NK-92 (cell line): ENCODE data around the gene MSN.
"Not testable (repeated sequence)": the region's sequence is repeated elsewhere in the genome, so short reads cannot be mapped to it uniquely, and the experiment has no call there.

ENCODE experiments used
- DNase-seq: peaks from one replicate; lab custom pipeline; 2025; ENCODE audit not compliant: unreplicated experiment; lab: John Stamatoyannopoulos, UW

The MSN gene

DNA sequence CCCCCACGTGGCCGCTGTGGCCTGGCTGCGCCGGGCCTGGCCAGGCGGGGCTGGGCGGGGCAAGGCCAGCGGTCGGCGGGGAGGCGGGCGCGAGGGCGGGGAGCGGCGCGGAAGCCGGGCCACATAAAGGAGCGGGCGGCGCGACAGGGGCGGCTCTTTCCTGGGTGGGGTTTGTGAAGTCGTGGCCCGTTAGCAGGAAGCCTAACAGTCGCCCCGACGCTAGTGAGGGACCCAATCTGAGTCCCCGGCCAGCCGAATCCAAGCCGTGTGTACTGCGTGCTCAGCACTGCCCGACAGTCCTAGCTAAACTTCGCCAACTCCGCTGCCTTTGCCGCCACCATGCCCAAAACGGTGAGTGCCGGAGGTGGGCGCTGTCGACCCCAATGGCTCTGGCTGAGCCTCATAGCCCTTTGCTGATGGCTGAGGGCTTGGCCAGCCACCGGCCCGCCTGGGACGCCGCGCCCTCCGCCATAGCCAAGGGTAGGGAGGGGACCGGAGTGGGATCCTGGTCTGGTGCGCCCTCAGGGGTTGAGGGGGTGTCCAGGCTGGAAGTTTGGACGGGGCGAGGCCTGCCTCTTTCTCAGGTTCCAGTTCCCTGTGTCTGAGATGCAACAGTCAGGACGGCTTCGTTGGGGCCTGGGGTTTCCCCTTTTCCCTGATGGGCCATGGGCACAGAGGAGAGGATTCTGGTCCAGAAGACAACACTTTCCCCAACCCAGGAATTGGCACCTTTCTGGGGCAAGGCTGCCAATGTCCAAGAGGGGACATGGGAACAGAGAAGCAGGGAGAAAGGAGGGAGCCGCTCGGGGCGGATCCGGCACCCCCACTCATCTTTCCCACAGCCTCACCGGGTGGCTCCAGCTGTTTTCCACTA is at the start of gene MSN:
MSN (plus strand) TSS at position 152 of the 874 bp plus-strand sequence; CDS start at position 340, 188 bp downstream.
- no peak for DNase-seq

DNA sequence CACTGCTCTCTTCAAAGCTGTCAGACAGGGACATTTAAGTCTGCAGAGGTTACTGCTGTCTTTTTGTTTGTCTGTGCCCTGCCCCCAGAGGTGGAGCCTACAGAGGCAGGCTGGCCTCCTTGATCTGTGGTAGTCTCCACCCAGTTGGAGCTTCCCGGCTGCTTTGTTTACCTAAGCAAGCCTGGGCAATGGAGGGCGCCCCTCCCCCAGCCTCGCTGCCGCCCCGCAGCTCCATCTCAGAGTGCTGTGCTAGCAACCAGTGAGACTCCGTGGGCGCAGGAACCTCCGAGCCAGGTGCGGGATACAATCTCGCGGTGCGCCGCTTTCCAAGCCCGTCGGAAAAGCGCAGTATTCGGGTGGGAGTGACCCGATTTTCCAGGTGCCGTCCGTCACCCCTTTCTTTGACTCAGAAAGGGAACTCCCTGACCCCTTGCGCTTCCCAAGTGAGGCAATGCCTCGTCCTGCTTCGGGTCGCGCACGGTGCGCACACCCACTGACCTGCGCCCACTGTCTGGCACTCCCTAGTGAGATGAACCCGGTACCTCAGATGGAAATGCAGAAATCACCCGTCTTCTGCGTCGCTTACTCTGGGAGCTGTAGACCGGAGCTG is 47.3 kb upstream of the MSN start:
- DNase-seq: not testable (repeated sequence)

DNA sequence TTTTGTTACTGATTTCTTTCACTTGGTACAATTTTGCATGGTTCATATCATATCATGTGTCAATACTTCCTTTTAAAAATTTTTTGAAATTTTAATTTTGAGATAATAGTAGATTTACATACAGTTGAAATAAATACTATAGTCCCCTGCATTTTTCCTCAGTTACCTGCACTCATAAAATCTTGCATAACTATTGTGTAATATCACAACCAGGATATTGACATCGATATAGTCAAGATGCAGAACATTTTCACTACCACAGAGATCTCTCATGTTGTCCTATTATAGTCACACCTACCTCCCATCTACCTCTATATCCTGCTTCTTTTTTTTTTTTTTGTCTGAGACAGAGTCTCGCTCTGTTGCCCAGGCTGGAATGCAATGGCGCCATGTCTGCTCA is 36.7 kb upstream of the MSN start:
- DNase-seq: no peak

DNA sequence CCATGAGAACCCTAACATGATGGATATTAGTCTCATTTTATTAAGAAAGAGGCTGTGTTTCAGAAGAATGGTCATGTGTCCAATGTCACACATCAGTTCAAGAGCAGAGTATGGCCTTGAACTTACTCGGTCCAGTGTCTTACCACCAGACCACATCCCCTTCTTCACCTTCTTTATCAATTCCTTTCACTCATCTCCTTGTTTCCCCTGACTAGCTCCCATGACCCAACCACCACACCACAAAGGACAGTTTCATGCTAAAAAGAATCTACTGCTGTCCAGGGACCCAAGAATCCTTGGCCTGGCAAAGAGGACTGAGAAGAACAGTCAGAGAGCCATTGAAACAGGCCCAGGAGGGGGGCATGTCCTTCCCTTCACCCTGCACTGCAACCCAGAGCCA is 33.6 kb upstream of the MSN start:
- no peak for DNase-seq

DNA sequence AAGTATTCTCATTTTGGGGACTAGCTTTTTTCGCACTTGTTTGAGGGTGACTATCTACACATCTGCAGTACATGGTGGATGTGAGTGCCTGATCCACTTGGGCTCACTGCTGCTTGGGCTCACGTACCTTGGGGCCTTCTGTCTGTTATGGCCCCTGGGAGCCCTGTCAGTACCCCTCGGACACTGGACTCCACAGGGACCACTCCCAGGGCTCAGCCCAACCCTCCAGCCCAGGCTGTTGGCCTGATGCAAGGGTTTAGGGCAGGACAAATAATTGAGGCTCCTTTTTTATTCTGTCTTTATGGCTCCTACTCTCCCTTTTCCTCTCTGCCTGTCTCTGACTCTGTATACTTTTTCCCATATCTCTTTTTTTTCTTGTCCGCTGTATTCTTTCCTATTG is 32.7 kb upstream of the MSN start:
- DNase-seq: no peak

DNA sequence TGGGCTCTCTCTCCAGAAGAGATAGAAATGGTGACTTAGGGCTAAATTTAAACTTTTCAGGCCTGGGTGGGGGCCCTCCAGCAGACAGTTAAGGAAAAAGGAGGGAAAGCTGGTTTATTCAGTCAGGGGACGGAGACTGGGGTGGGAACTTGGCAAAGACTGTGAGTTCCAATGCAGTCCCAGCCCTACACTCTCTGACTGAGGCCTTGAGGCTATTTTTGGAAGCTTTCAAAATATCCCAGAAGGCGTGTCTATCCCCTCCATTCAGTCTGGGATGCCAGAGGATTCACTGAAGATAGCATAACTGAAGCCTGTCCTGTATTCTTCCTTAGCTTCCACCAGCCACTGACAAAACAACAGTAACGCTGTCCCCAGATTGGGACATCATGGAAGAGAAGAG is 32.1 kb upstream of the MSN start:
- no peak for DNase-seq

DNA sequence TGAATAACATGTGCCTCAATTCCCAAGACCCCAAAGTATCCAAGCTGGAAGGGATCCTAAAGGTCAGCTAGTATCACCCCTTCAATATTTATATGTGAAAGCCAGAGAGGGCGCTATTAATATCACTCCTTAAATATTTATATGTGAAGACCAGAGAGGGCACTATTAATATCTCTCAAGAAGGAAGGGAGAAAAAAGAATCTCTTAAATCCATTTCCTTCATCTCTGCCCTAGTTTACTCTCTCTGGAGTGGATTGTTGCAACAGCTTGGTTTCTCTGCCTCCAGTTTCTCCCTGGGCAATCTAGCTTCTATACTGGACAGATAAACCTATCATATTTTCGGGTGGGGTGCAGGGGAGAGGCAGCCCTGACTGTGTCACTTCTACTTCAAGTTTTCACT is 31.6 kb upstream of the MSN start:
- DNase-seq: no peak

DNA sequence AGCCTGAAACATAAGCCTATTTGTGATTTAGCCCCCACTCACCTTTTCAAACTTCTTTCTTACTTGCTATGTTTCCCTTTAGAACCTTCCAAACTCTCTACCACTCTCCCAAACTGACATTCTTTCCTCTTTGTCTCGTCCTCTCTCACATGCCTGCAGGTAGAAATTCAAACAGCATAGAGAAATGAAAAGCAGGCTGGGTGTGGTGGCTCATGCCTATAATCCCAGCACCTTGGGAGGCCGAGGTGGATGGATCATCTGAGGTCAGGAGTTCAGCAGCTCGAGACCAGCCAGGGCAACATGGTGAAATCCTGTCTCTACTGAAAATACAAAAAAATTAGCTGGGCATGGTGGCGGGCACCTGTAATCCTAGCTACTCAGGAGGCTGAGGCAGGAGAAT is 31.2 kb upstream of the MSN start:
- not testable (repeated sequence) for DNase-seq

DNA sequence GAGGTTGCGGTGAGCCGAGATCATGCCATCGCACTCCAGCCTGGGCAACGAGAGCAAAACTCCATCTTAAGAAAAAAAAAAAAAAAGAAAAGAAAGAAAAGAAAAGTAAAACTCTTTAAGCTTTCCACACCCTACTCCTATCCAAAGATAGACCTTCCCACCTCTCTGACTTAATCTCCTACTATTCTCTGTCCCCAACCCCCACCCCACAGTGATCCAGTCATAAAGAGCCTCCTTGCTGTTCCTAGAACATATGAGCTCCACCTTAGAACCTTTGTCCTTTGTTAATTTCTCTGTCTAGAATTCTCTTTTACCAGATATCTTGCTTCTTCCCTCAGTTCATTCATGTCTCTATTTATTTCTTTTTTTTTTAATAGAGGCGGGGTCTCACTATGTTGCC is 30.1 kb upstream of the MSN start:
- no peak for DNase-seq

DNA sequence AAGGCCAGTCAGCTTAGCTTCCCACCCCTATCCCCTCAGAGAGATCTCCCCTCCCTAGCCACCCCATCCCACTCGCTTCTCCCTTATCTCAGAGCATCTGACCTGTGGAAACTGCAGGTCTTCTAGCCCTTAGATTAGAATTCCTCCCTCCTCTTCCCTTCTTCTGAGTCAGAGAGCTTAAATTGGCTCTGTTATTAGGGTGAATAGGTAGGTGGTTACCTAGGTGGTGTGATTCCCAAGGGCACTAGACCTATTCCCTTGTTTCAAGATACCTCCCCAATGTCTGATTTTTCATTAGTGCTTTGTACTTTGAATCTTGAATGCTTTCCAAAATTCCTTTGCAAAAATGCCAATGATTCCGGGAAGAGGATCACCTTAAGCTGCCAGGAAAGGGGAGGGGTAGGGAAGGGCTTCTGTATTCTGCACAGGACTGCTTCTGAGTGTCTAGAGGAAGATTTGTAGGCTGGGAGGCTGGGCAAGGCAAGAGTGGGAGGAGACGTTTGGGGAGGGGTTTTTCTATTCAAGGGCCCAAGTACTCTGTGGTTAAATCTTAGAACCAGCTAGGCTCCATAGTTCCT is 24.5 kb upstream of the MSN start:
- no peak for DNase-seq

DNA sequence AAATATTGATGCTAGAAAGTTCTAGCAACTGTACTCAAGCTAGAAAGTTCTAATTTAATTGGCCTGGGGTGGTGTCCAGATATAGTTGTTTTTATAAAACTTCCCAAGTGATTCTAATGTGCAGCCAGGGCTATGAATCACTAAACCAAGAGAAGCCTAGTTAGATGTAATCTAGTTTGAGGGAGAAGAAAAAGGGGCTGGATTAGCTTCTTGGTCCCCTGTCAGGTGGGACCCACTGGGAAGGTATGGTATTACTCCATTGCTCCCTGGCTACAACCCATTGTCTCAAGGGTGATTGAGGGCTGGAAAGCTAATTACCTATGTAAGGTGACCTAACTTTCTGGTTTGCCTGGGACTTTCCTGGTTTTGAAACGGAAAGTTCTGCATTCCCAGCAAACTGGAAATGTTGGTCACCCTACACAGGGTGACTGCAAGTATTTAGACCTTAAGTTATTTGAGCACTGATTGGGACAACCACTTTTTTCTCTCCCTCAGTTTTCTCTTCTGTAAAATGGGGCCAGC is 23.9 kb upstream of the MSN start:
- DNase-seq: no peak

DNA sequence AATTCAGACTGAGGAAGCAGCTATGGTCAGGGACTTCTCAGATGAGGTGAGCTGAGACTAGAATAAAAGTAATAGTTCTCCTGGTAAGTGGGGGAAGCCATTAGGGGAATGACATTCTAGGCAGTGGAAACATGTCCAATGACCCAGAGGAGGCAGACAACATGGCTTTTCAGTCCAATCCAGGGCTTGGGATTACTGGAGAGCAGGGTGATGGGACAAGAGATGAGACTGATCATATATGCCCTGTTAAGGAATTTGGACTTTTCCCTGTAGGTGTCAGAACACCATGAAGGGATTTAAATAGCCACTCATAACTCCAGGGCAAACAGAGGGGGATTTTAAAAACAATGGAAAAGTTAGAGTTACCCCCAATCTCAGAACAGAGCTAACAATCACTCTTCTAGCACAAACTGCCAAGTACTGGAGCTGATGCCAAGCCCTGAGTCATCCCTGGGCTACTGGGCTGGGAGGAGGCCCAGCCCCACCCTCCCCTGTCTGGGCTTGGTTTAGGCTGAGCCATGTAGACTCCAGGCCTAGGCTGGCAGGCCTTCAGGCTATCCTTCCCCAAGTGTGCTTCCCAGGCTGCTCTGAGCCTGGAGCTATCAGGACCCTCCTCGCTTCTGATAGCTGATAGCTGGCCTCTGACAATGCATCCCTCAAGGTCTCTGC is 22.7 kb upstream of the MSN start:
- DNase-seq: no peak

DNA sequence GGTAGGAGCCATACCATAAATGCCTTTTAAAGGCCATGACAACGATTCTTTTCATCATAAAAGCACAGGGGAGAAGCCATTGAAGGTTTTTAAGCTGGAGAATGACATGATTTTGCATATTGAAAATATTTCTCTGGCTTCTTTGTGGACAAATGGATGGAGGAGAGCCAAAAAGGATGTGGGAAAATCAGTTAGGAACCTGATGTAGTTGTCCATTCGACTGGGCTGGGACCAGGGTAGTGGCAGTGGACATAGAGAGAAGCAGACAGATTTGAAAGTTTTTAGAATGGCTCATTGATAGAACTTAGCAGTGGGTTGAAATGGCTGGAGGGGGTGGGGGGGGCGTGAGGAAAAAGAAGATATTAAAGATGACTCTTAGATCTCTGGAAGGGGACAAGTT is 19.7 kb upstream of the MSN start:
- DNase-seq: no peak

DNA sequence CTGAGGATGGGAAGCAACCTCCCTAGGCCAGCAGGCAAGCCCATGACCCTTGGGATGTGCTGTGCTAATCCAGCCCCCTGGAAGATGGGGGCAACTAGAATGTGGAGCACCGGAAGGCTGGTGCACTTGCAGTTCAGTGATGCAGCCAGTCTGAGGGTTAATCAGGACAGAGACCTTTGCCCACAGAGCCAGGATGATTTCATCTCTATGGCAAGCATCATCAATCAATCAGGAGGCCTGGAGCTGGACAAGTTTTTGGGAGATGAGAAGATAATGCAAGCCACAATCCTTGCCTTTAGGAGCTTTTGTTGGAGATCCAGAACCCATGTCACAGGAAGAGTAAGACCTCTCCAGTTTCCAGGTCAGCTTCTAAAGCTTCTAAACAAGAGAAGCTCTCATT is 15.4 kb upstream of the MSN start:
- DNase-seq: no peak

DNA sequence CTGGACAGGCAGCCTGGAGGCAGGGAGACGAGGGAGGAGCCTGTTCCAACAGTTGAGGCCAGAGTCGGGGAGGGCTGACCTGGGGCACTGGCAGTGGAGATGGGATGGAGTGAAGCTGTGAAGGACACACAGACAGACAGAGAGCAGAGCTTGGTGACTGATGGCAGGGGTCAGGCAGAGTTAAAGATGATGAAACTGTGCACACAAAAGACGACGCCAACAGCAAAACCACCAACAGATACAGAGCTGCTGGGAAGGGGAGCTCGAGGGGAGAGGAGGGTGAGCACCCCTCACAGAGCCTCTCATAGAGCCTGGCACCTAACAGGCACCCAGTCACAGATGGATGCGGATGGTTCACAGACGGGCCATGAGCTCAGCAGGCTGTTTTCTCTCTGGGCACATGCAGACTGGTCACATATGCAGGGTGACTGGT is 10.4 kb upstream of the MSN start:
- not testable (repeated sequence) for DNase-seq

DNA sequence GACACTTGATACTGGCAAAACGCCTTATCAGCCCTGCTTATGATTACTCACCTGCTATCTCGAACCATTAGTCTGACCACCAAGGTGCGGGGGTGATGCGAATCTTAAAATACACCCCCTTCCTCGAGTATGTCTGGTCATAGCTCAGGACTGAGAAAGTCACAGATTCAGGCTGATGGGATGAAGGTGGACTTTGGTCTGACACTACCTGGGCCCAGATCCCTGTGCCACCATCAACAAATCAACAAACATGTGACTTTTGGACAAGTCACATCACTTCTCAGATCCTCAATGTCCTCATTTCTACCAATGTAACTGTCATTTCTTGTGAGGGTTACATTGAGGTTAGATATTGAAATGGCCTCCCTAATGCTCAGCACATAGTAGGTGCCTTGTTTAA is 9.8 kb upstream of the MSN start:
- no peak for DNase-seq

DNA sequence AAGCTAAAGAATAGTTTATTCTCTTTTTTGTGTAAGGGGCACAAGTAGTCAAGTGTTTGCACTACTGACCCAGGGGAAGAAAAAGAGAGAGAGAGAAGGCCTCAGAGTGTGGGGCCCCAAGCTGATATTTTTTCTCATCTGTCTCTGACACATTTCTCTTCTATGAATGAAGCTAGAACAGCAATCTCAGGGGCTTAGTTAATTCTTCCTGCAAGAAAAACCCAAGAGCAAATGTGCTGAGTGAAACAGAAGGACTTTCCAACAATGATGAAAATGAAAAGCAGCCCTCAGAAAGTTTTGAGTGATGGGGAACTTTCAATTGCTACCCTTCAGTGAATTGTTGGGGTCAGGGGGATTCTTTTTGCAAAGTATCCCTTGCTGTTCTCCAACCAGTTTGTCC is 9.2 kb upstream of the MSN start:
- DNase-seq: no peak

DNA sequence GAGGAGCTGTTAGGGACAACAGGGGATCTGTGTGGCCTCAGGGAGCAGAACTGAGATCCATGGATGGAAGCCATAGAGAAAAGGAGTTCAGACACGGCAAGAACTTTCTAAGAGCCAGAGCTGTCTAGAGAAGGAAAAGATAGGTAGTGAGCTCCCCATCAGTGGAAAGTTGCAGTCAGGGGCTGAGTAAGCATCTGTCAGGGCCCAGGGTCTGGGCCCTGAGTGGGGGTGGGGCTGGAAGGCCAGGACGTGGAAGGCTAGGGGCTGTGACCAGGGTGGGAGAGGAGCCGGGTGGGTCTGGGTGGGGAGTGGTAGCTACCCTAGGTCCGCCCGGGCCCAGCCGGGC is 324 bp upstream of the MSN start:
- DNase-seq: no peak

DNA sequence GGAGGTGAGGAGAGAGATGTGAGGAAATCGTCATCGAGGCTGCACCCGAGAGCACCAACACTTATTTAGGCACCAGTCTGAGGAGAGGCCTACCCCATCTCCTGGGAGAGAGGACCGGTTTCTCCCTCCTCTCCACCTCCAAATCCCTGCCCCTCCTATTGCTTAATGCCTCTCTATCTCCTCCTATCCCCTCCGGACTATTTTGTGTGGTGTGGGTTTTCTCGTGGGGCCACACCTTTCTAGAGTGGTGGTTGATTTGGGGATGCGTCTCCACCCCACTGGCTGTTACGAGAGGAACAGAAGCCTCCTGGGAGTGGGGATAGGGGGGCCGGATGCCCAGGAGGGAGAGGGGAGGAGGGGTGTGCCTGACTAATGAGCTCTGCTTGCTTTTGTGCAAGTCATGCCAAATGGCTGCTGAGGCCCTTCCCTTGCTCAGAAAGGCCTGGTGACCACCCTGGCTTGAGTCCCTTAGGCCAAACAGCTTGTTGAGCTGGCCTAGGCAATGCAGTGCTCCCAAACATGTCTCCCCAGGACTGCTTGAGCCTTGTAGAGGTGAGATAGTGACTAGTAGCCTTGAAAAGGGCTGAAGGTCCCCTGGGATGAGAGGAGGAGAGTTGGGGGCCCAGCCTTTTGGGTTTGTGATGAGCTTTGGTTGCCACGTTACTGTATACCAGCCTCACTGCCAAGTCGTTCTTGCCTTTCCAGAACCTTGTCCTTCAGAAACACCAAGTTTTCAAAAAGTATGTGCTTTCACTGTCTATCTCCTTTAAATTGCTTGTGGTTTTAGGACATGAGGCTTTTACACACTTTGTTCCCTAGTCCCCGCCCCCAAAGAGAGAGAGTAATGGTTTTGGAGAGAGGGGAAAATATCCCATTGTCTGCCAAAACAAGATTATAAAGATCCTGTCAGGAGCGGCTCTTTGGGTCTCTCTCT is 1.2 kb downstream of the MSN start:
- DNase-seq: no peak

DNA sequence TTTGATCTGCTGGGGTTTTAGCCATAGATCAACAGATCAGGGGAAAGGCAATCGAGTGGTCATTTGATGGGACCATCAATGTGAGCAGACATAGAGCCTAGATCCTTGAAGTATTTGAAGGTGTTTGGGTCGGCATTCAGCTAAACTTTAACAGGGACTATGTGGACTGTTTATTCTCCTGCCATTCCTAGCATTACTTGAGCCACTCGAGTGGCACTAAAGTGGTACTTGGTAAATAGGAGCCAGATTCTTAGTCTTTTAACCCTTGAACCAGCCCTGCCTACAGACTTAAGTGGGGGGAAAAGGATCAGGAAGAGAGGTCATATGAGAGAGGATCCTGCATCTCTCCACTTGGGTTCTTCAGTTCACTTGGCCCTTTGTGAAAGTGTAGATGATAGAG is 3.8 kb downstream of the MSN start:
- no peak for DNase-seq

DNA sequence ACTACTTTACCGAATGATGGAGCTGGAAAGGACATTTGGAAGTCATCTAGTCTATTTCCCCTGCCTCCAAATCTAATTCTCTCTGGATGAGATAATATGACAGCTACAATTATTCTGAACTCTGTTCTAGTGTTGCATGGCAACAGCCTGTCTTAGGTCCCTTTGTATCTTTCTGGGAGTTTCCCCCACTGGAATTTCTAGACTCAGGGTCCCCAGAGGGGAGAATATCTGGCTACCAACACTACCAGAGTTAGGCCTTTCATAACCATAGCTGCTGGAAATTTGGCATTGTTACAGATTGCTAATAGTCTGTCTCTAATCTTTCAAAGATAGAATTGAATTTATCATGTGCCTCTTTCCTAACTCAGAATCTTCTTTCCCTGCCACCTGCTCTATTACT is 4.5 kb downstream of the MSN start:
- no peak for DNase-seq
